G401 (cell line): ENCODE data around the gene ZBTB5. TPM values are rescaled to one million over a fixed set of nuclear protein-coding genes. Genes with fewer than 3 reads are reported as not detected.

Source experiments
- DNase-seq: peaks from one replicate; pipeline ENCODE4 v3.0.0-alpha.2; 2015; ENCODE audit warnings: low spot score
- in situ Hi-C: cut with HindIII; loops from 2 replicates; pipeline ENCODE4 v1.10.0; 2016; ENCODE audit warnings: low sequenced_read_pairs, mixed read lengths
- total RNA-seq: library from RNA; depleted of rRNA; stranded (reverse); fragments of >200 nt; shearing (Covaris generic); gene quantifications from 2 replicates; pipeline ENCODE4 v1.2.3, GENCODE V29; 2014

The ZBTB5 gene
- total RNA-seq, 1 experiment from 2014 or later: 20.7 TPM

DNA sequence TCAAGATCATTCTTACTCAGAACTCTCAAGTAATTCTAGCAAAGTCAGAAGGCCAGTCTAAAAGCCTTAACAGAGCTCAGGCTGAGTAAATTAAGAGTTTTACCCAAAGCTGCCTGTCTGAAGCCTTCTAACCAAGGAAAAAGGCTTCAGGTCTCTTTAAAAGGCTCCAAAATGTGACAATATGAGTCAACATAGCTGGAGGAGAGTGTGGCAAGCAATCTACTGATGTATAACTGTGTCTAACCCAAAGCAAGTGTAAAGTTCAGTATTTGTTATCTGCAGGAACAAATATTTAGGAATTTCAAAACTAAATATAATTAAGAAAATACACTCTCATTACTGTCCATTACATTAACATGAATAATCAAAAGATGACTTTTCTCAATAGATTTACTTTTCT, 11.0 kb downstream of the ZBTB5 start:
- DNase-seq: no peak
- in situ Hi-C loops: no loop called here

DNA sequence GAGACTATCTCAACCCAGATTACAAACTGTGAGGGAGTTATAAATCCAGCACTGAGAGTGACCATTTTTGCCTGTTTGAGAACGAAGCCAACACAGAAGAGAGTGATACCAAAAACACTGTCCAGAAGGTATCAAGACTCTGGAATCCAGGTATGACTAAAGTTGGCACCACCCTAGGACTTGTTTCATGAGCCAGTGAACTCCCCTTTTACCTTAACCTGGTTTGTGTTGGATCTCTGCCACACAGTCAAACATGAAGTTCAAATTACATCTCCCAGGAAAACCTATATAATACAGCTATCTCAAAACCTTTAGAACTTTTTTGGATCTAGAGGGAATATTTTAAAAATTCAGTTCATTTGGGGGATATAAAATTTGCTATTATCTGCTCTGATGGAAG, 11.4 kb downstream of the ZBTB5 start:
- in situ Hi-C loops: no loop called here

DNA sequence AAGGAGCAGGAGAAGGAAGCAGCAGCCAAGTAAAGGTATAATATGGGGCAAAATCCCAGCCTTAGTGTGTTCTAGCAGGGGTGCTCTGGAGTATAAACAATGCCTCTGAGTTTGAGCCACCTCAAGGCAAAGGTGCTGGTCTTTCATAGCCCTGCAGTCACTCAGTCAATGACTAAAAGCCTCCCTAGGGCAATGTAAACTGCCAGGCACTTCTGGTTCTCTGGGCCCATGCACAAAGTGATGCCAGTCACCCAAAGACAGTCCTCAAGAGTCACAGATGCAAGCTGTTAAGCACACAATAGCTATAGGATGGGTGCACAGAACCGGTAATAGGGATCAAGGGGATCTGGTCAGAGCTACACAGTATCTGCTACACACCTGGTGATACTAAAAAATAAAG, 12.6 kb downstream of the ZBTB5 start:
- DNase-seq: no peak
- in situ Hi-C loops: no loop called here

More for the DNA sequence above, 11.4 kb downstream of the ZBTB5 start:
- no peak for DNase-seq

DNA sequence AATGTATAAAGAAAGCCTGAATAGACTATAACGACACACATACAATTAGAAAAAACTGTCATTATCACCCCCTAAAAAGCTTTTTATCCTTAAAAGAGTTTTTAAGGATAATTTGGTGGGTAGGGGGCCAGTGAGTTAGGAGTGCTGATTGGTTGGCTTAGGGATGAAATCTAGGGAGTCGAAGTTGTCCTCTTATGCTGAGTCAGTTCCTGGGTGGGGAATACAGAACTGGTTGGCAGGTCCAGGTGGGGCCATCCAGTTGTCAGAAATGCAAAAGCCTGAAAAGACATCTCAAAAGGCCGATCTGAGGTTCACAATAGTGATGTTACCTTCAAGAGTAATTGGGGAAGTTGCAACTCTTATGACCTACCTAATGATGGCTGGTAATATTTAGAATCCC, 13.6 kb downstream of the ZBTB5 start:
- no peak for DNase-seq
- in situ Hi-C loops: no loop called here

DNA sequence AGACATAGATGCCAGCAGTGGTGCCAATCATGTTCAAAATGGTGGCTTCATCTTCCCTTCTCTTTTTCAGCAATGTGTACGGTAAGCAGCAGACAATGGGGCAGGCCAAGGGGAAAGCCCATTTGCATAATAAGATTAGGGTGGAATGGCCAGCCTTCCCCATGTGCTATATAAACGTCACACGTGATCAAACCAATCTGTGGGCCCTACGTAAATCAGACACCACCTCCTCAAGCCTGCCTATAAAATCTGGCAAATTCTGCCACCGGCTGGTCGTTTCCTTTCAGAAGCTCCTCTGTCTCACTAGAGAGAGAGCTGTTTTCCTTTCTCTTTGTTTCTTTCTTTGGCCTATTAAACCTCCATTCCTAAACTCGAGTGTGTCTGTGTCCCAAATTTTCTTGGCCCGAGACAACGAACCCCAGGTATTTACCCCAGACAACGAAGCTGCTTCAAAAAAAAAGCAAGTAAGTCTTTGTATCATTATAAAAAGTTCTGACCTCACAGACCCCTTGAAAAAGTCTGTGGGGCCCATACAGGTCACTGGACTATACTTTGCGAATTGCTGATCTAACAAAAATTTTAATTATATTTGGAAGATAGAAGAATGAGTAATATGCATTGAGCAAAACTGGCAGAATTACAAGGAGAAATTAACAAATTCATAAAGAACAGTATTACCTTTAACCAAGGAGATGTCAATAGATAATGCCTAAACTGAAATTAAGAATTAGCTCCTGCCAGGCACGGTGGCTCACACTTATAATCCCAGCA, 15.2 kb downstream of the ZBTB5 start:
- DNase-seq: peak; percentile 24
- in situ Hi-C loops: no loop called here

DNA sequence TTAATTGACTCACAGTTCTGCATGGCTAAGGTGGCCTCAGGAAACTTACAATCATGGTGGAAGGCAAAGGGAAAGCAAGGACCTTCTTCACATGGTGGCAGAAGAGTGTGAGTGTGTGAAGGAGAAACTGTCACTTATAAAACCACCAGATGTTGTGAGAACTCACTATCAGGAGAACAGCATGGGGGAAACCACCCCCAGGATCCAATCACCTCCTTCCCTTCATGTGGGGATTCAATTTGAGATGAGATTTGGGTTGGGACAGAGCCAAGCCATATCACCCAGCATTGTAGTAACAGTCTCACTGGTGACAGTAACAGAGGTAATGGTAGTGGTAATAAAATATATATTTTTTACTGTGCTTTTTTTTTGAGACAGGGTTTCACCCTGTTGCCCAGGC, 18.1 kb downstream of the ZBTB5 start:
- in situ Hi-C loops: no loop called here
- no peak for DNase-seq

DNA sequence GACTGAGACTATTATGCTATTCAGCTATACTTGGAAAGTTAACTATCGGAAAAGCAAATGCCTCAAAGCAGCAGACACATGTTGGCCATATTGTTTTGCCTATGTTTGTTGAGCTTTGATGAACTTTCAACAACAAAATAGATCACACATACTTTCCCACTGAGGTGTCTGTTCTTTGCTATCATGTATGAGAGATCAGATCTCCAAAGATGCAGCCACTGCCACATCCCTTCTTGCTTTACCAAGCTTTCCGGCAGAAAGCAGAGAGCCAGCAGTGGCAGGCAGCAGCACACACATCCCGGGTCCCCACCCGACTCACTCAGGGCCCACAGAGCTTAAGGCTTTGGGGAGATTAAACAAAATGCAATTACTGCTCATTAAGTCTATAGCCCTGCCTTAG, 18.8 kb downstream of the ZBTB5 start:
- in situ Hi-C loops: no loop called here
- no peak for DNase-seq

DNA sequence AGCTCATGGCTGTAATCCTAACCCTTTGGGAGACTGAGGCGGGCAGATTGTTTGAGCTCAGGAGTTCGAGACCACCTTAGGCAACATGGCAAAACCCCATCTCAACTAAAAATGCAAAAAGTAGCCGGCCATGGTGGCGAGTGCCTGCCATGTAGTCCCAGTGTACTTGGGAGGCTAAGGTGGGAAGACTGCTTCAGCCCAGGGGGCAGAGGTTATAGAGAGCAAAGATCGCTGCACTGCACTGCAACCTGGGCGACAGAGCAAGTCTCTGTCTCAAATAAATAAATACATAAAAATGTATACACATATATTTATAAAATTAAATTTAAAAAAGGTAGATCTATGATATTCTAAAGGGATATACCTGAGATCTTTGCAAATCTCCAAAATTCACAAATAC, 19.4 kb downstream of the ZBTB5 start:
- in situ Hi-C loops: no loop called here

DNA sequence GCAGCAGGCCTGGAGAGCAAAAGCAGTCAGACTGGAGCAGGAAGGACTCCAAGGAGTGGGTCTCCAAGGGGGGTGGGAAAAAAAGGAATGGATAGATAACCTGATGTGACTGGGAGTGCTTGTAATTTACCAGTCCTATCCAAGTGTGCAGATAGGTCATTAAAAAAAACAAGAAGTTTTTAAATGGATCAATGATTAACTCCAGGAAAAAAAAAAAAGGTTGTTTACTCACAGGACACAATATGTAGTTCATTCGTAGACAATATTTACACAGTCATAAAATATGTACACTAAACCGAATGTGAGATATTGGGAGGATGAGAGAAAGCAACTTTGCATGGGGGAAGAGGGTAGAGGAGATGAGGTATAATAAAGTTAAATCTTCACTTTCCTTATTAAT, 20.4 kb downstream of the ZBTB5 start:
- in situ Hi-C loops: no loop called here
- no peak for DNase-seq

More for the DNA sequence above, 19.4 kb downstream of the ZBTB5 start:
- DNase-seq: no peak

DNA sequence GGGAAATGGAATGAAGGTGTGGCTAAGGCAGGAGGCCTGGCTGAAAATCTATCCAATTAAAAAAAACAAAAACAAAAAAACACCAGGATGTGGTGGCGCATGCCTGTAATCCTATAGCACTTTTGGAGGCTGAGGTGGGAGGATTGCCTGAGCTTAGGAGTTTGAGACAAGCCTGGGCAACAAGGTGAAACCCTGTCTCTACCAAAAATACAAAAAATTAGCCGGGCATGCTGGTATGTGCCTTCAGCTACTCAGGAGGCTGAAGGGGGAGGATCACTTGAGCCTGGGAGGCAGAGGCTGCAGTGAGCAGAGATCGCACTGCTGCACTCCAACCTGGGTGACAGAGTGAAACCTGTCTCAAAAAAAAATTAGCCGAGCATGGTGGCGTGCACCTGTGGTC, 21.7 kb downstream of the ZBTB5 start:
- in situ Hi-C loops: no loop called here
- no peak for DNase-seq

DNA sequence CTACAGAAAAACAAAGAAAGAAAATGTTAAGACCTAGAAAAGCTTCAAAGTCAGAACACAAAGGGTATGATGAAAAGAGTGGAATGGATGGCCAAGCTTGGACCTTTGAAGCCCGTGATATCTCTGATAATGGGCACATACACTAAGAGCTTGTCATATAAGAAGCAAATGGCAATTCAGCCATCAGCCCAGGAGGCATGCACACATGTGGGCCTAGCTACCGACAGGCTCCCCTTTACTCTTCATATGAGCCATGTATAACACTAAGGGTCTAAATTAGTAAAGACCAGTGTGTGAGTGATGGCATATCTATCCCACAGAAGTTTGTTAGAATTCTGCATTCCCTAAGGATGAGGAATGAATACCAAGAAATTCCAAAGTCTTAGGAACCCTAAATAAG, 22.7 kb downstream of the ZBTB5 start:
- in situ Hi-C loops: no loop called here
- DNase-seq: no peak

DNA sequence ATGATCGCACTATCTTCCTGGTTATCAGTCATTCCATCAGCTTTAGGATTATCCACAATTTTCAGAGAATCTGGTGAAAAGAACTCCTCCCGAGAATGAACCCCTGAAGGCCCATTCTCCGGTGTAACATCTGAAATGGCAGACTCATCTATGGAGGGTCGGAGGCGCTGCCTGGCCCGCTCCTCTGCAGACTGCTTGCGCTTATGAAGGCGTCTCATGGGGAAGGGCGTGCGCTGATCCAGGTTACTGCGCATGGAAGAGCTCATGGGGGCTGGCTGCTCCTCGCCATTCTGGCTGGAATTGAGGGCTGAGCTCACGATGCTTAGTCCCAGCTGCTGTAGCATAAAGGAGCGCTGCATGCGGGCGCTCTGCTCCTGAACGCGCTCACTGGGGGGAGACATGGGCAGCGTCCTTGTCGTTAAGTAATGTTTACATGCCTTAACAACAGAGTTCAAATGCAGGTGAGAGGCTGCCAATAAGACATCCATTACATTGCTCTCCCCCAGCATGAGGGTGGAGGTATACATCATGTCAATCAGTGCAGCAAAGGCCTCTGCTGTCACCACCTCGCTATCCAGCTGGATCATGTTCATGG, 23.4 kb downstream of the ZBTB5 start:
- in situ Hi-C loops: no loop called here
- DNase-seq: no peak

DNA sequence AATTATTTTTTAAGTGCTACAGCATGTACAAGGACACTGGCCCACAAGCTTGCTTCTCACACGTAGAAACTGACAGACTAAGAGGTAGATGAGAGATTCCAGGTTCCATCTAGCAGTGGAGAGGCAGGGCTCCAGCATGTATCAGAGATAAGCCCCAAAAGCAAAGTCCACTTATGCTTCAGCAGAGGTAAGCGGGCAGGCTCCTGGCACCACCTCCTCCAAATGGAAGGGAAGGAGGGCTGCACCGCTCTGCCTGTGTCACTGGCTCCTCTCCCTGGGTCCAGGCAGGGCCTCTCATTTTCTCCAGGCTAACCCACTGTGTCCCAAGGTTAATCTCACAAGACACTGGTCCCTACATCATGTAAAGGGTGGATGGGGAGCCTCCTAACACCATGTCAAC, 26.9 kb downstream of the ZBTB5 start:
- in situ Hi-C loops: no loop called here
- no peak for DNase-seq

DNA sequence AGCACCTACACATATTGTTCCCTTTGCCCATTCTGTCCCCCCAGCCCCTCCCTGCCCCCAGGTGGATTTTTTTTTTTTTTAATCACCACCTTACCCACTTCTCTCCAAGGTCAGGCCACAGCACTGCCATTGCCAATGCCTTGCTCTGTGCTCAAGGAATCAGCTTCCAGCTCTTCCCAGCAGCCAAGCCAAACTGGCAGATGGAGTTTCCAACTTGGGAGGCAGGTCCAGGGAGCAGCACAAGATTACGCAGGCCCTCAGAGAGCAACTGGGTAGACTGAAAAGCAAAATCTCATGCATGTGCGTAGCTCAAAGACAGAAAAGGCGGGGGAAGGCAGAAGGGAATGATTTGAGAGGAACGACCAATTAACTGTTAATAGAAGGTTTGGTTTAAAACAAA, 27.6 kb downstream of the ZBTB5 start:
- in situ Hi-C loops: no loop called here
- DNase-seq: peak; percentile 77

DNA sequence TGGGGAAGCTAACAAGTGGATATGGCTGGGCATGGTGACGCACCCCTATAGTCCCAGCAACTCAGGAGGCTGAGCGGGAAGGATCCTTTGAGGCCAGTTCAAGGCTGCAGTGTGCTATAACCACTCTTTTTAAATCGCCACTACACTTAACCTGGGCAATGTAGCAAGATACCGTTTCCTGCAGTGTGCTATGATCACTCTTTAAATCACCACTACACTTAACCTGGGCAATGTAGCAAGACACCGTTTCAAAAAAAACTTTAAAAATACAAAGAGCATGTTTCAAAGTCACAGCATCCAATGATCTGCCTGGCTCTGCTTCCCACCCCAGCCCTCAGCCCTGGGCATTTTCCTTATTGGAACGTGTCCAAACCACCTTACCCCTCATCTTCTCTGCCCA, 28.2 kb downstream of the ZBTB5 start:
- DNase-seq: no peak
- in situ Hi-C loops: no loop called here

DNA sequence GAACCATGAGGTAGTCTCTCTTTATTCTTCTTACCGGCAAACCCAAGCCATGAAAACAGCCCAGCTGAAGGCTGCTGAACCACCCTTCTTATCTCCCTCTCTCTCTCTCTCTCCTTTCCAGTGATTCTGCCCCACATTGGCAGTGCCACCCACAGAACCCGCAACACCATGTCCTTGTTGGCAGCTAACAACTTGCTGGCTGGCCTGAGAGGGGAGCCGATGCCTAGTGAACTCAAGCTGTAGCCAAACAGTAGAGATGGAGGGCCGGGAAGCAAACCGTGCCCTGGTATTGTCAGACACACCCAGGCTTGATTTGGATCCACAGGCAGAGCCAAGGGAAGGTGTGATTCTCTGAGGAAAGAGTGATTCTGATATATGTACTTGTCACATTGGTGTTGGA, 28.7 kb downstream of the ZBTB5 start:
- DNase-seq: peak; percentile 27
- in situ Hi-C loops: no loop called here

DNA sequence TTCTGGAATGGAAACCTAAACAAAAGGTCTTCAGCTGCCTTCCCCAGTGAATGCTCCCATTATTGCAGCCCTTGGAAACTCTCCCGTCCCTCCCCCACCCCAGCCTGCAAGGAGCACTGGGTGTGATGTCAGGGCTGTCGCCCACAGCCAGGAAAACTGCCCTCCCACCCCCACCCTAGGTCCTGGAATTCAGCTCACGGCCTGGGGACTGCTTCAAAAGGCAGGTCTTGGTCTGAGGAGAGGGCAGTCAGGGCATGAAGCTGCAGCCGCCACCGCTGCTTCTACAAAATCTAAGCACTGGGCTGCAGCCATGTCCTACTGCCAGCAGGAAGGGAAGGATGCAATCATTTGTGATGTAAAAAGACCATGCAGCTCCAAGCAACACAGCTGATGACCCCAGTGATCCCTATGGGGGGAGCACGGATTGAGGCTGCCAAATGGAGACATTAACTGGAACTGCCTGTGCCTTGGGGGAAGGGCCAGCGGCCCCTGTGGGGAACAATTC, 31.3 kb downstream of the ZBTB5 start:
- in situ Hi-C loops: no loop called here
- peak; percentile 30 for DNase-seq

DNA sequence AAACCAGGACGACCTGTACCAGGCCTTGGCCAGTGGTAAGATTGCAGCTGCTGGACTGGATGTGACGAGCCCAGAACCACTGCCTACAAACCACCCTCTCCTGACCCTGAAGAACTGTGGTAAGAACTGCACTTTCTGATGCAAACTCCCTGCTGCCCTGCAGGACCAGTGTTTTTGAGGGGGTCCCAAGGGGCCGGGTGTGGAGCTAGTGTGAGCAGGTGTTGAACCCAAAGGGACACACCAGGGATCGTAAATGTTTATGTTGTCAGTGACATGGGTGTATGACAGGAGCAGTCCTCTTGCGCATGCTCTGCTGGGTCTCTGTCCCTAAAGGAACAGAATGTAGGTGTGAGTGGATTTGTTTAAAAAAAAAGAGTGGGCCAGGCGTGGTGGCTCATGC, 33.2 kb downstream of the ZBTB5 start:
- DNase-seq: no peak
- in situ Hi-C loops: no loop called here

DNA sequence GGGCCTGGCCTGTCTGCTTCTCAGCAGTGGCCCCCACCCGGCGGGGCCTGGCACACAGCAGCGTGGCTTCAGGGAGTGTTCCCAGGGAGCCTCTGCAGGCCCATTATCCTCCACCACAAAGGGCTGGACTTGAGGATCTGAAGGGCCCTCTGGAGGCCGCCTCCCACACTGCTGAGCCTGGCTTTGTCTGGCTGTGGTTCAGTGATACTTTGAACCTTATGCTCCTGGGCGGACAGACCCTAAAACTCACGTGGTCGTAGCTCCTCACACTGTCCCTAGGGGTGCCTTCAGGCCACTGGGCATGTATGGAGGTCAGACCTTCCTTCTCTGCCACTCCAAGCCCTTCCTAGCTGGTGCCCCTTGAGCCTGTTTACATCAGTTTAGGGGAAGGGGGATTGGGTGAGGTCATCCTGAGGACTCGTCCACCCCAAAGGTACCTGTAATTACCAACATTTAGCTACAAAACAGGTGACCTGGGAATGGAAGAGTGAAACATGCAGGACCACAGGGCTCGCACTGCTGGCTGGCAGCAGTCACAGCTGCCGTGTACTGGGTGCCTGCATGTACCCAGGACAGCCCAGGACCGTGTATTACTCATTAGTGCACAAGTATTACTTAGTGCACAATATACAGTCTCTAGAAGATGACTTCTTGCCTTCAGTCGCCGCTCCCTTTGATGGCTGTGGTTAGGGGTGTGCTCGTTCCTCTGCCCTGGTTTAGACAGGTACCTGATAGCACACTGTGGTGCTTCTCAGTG, 34.2 kb downstream of the ZBTB5 start:
- in situ Hi-C loops: no loop called here
- peak; percentile 25 for DNase-seq
